ENCODE measurements around the gene SYP.

Gene SYP

GRCh38 chrX:49199906-49200771 is at the start of gene SYP:
Gene SYP, minus strand, starts transcription at chrX:49200193. Its CDS starts 7 bp downstream, at chrX:49200186.
- peak; percentile 86 for DNase-seq

DNA sequence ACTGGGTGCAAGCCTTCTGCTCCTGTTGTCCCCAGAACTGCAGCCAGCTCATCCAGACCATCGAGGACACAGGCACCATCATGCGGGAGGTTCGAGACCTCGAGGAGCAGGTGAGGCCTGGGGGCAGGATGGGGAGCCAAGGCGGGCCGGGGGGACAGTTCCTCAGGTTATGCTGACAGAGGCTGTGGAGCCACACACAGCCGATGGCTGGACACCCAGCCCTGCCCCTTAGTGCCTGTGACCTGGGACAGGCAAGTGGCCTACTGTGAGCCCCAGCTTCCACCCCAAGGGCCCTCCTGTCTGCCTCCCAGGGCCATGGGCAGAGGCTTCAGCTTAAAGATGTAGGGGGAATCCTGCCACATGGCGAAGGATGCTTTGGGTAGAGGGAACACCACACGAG is 49.6 kb upstream of the SYP start:
- DNase-seq = no peak

GRCh38 chrX:49249071-49249470 is 49.1 kb upstream of the SYP start:
- no peak for DNase-seq

DNA sequence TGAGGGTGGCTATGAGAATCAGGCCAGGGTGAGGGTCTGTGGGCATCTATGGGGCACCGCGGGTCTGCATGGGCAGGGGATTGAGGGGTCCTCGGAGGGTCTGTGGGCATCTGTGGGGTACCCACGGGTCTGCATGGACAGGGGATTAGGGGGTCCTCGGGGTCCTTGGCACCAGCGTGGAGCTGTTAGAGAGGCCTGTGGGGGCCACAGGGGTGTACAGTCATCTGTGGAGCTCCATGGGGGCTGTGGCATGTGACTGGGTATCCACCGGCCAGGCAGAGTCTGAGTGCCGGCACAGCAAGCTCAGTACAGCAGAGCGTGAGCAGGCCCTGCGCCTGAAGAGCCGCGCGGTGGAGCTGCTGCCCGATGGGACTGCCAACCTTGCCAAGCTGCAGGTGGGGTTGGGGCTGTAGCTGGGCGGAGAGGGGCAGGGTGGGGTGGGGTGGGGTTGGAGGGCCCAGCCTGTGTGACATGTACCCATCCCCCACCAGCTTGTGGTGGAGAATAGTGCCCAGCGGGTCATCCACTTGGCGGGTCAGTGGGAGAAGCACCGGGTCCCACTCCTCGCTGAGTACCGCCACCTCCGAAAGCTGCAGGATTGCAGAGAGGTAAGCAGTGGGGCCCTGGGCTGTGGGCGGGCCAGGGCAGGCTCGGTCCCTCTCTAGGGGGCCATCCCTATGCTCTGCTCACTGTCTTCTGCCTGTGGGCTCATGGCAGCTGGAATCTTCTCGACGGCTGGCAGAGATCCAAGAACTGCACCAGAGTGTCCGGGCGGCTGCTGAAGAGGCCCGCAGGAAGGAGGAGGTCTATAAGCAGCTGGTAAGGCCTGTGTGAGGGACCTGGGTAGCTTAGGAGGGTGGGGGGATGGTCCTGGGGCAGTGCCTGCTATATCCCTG is 48.2 kb upstream of the SYP start:
- DNase-seq = no peak

GRCh38 chrX:49247346-49247745 is 47.4 kb upstream of the SYP start:
- no peak for DNase-seq

DNA sequence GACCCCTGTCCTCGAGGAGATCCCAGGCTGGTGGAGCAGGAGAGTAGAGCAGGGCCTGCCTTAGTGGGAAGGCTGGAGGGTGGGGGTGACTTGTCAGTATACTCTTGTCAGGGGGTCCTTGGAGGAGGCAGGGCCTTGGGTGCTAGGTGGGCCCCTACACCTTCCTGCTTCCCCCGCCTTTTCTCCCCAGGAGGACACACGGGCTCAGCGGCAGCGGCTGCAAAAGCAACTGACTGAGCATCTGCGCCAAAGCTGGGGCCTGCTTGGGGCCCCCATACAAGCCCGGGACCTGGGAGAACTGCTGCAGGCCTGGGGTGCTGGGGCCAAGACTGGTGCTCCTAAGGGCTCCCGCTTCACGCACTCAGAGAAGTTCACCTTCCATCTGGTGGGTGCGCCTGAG is 46.5 kb upstream of the SYP start:
- no peak for DNase-seq

DNA sequence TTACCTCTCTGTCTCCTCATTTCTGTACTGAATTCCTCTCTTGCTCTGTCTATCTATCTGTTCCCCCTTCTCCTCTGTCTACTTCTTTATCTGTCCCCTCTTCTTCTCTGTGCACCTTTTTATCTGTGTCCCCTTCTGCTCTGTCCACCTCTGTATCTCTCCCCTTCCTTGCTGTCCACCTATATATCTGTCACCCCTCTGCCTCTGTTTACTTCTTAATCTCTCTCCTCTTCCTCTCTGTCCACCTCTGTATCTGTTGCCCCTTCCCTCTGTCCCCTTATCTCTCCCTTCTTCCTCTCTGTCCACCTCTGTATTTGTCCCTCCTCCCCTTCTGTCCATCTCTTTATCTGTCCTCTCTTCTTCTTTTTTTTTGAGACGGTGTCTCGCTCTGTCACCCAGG is 44.2 kb upstream of the SYP start:
- no peak for DNase-seq

GRCh38 chrX:49243166-49243565 is 43.2 kb upstream of the SYP start:
- no peak for DNase-seq

- no peak for DNase-seq
These were observed 42.6 kb upstream of the SYP start for GRCh38 chrX:49242545-49243066.

DNA sequence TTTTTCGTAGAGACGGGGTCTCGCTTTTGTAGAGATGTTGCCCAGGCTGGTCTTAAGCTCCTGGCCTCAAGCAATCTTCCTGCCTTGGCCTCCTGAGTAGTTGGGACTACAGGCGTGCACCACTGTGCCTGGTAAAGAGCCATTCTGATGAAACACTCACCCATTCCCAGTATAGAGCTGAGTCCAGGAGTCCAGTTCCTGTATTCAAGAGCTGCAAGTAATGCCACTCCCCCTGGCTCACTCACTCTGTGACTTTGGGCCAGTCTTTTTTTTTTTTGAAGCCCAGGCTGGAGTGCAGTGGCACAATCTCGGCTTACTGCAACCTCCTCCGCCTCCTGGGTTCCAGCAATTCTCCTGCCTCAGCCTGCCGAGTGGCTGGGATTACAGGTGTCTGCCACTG is 38.7 kb upstream of the SYP start:
- DNase-seq = no peak

GRCh38 chrX:49237060-49237459 is 37.1 kb upstream of the SYP start:
- no peak for DNase-seq

- no peak for DNase-seq
These were observed 34.0 kb upstream of the SYP start for GRCh38 chrX:49233887-49234555.

GRCh38 chrX:49233176-49233575 is 33.2 kb upstream of the SYP start, which contains the start of gene CACNA1F:
Gene CACNA1F, minus strand, starts transcription at chrX:49233340. Its CDS starts 31 bp downstream, at chrX:49233309.
- DNase-seq = no peak

DNA sequence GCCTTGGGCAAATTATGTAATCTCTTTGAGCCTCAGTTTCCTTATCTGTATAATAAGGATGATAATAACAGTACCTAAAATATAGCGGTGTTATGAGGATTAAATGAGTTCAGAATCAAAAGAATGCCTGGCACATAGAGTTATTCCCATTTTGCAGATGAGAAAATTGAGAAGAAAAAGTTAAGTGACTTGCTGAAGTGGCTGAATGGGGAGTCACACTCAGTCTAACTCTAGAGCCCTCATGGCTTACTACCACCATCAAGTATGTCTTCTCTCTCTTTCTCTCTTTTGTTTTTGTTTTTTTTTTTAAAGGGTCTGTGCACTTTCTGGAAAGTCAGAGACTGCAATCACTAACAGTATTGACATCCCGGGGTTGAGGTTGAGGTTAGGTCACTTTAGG is 32.5 kb upstream of the SYP start:
- no peak for DNase-seq

DNA sequence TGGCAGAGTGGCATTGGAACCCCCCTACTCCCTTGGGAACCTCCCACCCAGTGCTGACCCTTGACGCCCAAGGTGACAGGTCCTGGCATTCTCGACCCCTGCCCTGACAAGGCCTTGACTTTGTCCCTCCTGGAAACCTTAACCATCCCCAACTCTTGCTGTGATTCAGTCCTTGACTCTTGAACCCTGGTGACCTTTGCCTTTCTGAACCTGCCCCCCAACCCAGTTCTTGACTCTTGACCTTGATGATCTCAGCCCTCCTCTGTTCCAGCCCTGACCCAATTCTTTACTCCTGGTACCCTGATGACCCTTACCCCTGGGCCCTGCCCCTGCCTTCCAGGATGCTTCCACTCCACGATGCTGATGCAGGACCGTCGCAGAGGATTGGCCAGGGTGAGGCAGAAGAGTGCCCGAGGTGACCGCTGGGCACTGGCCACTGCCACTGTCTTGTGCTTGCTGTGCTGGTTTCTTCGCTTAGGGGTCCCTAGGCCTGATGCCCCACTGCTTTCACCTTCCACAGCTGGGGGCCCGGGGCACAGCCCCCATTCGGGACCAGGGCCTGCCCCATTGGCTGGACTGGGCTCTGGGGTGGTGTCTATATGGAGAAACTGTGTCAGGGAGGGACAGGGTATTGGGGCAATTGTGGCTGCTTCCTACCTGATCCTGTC is 31.5 kb upstream of the SYP start:
- no peak for DNase-seq

GRCh38 chrX:49230500-49231232 is 30.7 kb upstream of the SYP start:
- DNase-seq = peak; percentile 56

DNA sequence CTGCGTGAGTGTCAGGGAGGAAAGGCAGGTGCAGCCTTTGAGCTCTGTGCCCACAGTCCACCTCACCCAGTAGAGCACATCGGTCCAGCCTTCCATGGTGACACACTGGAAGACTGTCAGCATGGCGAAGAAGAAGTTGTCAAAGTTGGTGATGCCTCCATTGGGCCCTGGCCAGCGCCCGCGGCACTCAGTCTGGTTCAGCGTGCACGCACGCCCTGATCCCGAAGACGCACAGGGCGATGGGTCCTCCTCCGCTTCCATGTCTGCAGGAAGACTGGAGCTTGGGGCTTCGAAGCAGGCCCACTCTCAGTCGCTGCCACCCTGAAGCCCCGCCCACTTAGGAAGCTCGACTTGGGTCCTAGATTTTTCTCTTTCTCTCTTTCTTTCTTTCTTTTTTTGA is 28.2 kb upstream of the SYP start:
- DNase-seq = no peak

DNA sequence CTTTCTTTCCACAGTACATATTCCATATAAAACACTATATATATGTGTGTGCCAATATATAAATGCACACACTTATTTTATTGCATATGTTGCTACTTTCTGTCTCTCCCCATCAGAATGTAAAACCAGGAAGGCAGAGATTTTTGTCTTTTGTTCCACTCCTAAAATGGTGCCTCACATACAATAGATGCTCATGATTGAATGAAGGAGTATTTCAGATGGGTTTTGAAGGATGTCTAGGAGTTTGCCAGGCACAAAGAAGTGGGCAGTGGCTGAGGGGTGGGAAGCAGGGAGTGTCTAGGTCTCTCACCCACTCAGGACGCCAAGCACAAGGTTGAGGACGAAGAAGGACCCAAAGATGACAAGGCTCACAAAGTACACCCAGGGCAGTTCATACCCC is 27.7 kb upstream of the SYP start:
- DNase-seq = no peak

GRCh38 chrX:49226946-49227345 is 27.0 kb upstream of the SYP start:
- no peak for DNase-seq

- no peak for DNase-seq
These were observed 25.9 kb upstream of the SYP start for GRCh38 chrX:49225858-49226257.

GRCh38 chrX:49221868-49222267 is 21.9 kb upstream of the SYP start:
- no peak for DNase-seq

DNA sequence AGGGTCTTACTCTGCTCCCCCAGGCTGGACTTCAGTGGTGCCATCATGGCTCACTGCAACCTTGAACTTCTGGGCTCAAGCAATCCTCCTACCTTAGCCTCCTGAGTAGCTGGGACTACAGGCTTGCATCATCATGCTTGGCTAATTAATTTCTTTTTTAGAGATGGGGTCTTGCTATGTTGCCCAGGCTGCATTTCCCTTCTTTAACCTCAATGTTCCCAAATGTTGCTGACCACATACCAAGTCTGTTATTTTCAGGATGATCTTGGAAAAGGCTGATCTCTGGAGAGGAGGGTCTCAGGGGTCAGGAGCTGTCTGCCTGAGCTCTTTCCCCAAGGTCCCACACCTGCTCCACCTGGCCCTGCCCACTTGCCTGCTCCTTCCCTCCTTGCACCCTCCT is 20.1 kb upstream of the SYP start:
- no peak for DNase-seq
